CD14-positive monocyte (primary cell): ENCODE data around the gene DEPDC4. TPM values are rescaled to one million over a fixed set of nuclear protein-coding genes. Genes with fewer than 3 reads are reported as not detected.

Experiments used
- DNase-seq, 3 donors: peaks; one replicate each; pipeline ENCODE4 v3.0.0-alpha.2; 2011 to 2022
- H2AFZ ChIP-seq: 2 replicates; pipeline ENCODE4 v1.6.0; 2012; ENCODE audit warnings: mild to moderate bottlenecking, low read depth, low read length, inconsistent platforms; ENCODE audit not compliant: insufficient read depth, poor library complexity, severe bottlenecking
- H3K27ac ChIP-seq, 2 donors: 1 replicate in 1 of 2; 2 replicates in 1 of 2; pipeline ENCODE4 v1.5.1; 2012 to 2013; ENCODE audit warnings: low read length in 2 of 2, control low read depth in 1 of 2, inconsistent platforms in 1 of 2, low read depth in 1 of 2, mild to moderate bottlenecking in 1 of 2
- H3K27me3 ChIP-seq, 2 donors: one replicate each; pipeline versions ENCODE4 v1.6.0 to v1.6.1; 2011 to 2013; ENCODE audit warnings: low read length in 2 of 2; ENCODE audit not compliant: control insufficient read depth in 2 of 2, insufficient read depth in 2 of 2
- H3K36me3 ChIP-seq, 2 donors: replicated peaks in 1 of 2; 1 replicate in 1 of 2; 2 replicates in 1 of 2; pipeline versions ENCODE4 v1.5.1 to v1.6.1; 2012 to 2013; ENCODE audit warnings: low read length in 2 of 2, control low read depth in 1 of 2, inconsistent platforms in 1 of 2, mild to moderate bottlenecking in 1 of 2; ENCODE audit not compliant: insufficient read depth in 2 of 2, control insufficient read depth in 1 of 2
- H3K4me1 ChIP-seq, 2 donors: 1 replicate in 1 of 2; 2 replicates in 1 of 2; pipeline versions ENCODE4 v1.5.1 to v1.6.1; 2012 to 2013; ENCODE audit warnings: low read length in 2 of 2, control low read depth in 1 of 2, inconsistent platforms in 1 of 2, mild to moderate bottlenecking in 1 of 2, moderate library complexity in 1 of 2; ENCODE audit not compliant: insufficient read depth in 2 of 2, control insufficient read depth in 1 of 2
- H3K4me2 ChIP-seq: replicated peaks from 2 replicates; pipeline ENCODE3; 2012; ENCODE audit warnings: low read length, moderate library complexity, mild to moderate bottlenecking; ENCODE audit not compliant: poor library complexity, severe bottlenecking; ENCODE audit errors: extremely low read depth
- H3K4me3 ChIP-seq, 3 experiments: fragments of 200-600 bp in 1 of 3; sonication (generic) in 1 of 3; replicated peaks in 1 of 3; 1 replicate in 2 of 3; 2 replicates in 1 of 3; pipeline ENCODE4 v1.5.1; 2011 to 2013; ENCODE audit warnings: low read length in 3 of 3, mild to moderate bottlenecking in 3 of 3, control low read depth in 2 of 3, low read depth in 2 of 3, inconsistent platforms in 1 of 3, moderate library complexity in 1 of 3
- H3K79me2 ChIP-seq: 2 replicates; pipeline ENCODE4 v1.6.0; 2012; ENCODE audit warnings: mild to moderate bottlenecking, control low read depth, inconsistent platforms, low read length, moderate library complexity; ENCODE audit not compliant: insufficient read depth
- H3K9ac ChIP-seq: 2 replicates; pipeline ENCODE4 v1.6.0; 2017; ENCODE audit warnings: low read length, mild to moderate bottlenecking; ENCODE audit not compliant: insufficient read depth, poor library complexity, severe bottlenecking
- H3K9me3 ChIP-seq, 2 donors: replicated peaks in 1 of 2; 1 replicate in 1 of 2; 2 replicates in 1 of 2; pipeline versions ENCODE4 v1.5.1 to v1.6.1; 2012 to 2013; ENCODE audit warnings: low read length in 2 of 2, control low read depth in 1 of 2; ENCODE audit not compliant: control insufficient read depth in 1 of 2, insufficient read depth in 1 of 2
- H4K20me1 ChIP-seq: 2 replicates; pipeline ENCODE4 v1.6.0; 2012; ENCODE audit warnings: mild to moderate bottlenecking, low read length, control low read depth, moderate library complexity; ENCODE audit not compliant: insufficient read depth
- H3K27ac Mint-ChIP-seq, 7 donors: one replicate each; pipeline ENCODE4 v1.8.0; 2020; ENCODE audit warnings: mild to moderate bottlenecking in 7 of 7, mixed read lengths in 7 of 7, moderate library complexity in 6 of 7, inconsistent platforms in 2 of 7
- H3K27me3 Mint-ChIP-seq, 3 donors: one replicate each; pipeline ENCODE4 v1.8.0; 2021 to 2022; ENCODE audit warnings: low read depth in 3 of 3, mild to moderate bottlenecking in 3 of 3, mixed read lengths in 3 of 3, moderate library complexity in 3 of 3, inconsistent platforms in 1 of 3
- H3K36me3 Mint-ChIP-seq, 2 donors: one replicate each; pipeline ENCODE4 v1.8.0; 2020; ENCODE audit warnings: mixed read lengths in 2 of 2, inconsistent platforms in 1 of 2, mild to moderate bottlenecking in 1 of 2
- H3K4me1 Mint-ChIP-seq: one replicate; pipeline ENCODE4 v1.8.0; 2020; ENCODE audit warnings: mild to moderate bottlenecking, mixed read lengths
- H3K4me3 Mint-ChIP-seq, 2 donors: one replicate each; pipeline ENCODE4 v1.8.0; 2020; ENCODE audit warnings: mild to moderate bottlenecking in 2 of 2, mixed read lengths in 2 of 2, moderate library complexity in 1 of 2
- H3K9me3 Mint-ChIP-seq, 7 donors: one replicate each; pipeline ENCODE4 v1.8.0; 2020 to 2022; ENCODE audit warnings: mixed read lengths in 7 of 7, mild to moderate bottlenecking in 6 of 7, moderate library complexity in 6 of 7, inconsistent platforms in 2 of 7
- CTCF ChIP-seq: fragments of 200-600 bp; IDR thresholded peaks from one replicate; pipeline ENCODE4 v1.8.0; 2022; ENCODE audit warnings: antibody characterized with exemption, mild to moderate bottlenecking
- WGBS: methylation state at CpG from one replicate; pipeline ENCODE4 v1.1.5; 2013; ENCODE audit warnings: missing lambda C conversion rate; ENCODE audit not compliant: insufficient coverage; 5-methylcytosine and 5-hydroxymethylcytosine counted together
- intact Hi-C, 2 donors: fragments of 100-400 bp; cut with micrococcal nuclease; formaldehyde crosslinking; loops; one replicate each; pipeline versions ENCODE4 v1.15.0 to v1.15.1; 2023
- polyA plus RNA-seq, 3 donors: library from polyadenylated mRNA; depleted of rRNA in 1 of 3; unstranded in 2 of 3; stranded (reverse) in 1 of 3; fragments of 300-500 nt in 2 of 3; fragments of >200 nt in 1 of 3; fragmentation: Illumina TruSeq in 2 of 3; gene quantifications; 1 replicate in 2 of 3; 2 replicates in 1 of 3; pipeline ENCODE4 v1.2.3, GENCODE V29; 2012 to 2021

The DEPDC4 gene
- polyA plus RNA-seq, 3 donors: 0.25 TPM; not detected in 2

GRCh38 chr12:100248886-100249285 is 18.0 kb downstream of the DEPDC4 start:
- H3K9ac ChIP-seq: no peak overlapping the region
- intact Hi-C loops: no loop called here
- no peaks in the 10 kb centered on the region for H4K20me1 ChIP-seq
- H3K9me3 ChIP-seq: no peaks in the 10 kb centered on the region
- no peak overlapping the region for H3K27ac ChIP-seq
- DNase-seq: no peak
- Mint-ChIP-seq H3K4me3 (no peak overlapping the region), H3K36me3 (no peaks in the 10 kb centered on the region), H3K4me1 (peaks cover 10% of the 10 kb centered on the region), H3K27ac (no peak overlapping the region), H3K27me3 (peaks cover 0 to 3% (median 0%) of the 10 kb centered on the region in 3 donors), H3K9me3 (no peaks in the 10 kb centered on the region)
- H2AFZ ChIP-seq: no peak overlapping the region
- no peak overlapping the region for H3K4me2 ChIP-seq
- H3K79me2 ChIP-seq: no peaks in the 10 kb centered on the region
- no peaks in the 10 kb centered on the region for H3K36me3 ChIP-seq
- H3K4me1 ChIP-seq: peaks cover 7% of the 10 kb centered on the region in 2 donors
- TF ChIP-seq CTCF: no peak
- H3K27me3 ChIP-seq: no peaks in the 10 kb centered on the region
- H3K4me3 ChIP-seq: no peak overlapping the region

DNA sequence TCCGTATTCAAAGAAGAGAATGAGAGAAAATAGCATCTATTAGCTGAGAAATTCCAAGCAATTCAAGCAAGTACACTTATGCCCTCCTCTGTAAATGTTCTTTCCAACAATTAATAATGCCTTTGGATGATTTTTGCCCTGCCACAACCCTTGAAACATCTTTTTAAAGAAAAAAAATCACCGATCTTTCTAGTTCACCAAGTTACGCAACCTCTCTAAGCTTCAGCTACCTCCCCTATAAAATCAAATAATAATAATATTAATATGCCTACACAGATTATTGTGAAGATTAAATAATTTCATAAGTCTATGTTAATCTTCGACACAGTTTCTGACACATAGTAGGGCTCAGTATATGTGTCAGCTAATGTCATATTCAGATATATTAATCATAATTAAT is 19.1 kb downstream of the DEPDC4 start:
- Histone ChIP-seq H3K27me3 (no peaks in the 10 kb centered on the region), H4K20me1 (no peaks in the 10 kb centered on the region), H3K9ac (no peak overlapping the region), H3K4me3 (no peak overlapping the region), H3K36me3 (no peaks in the 10 kb centered on the region), H3K79me2 (no peaks in the 10 kb centered on the region), H3K4me1 (peaks cover 7% of the 10 kb centered on the region in 2 donors), H2AFZ (no peak overlapping the region), H3K4me2 (no peak overlapping the region), H3K9me3 (no peaks in the 10 kb centered on the region), H3K27ac (no peak overlapping the region)
- Mint-ChIP-seq H3K9me3 (no peaks in the 10 kb centered on the region), H3K27ac (no peak overlapping the region), H3K4me3 (no peak overlapping the region), H3K27me3 (peaks cover 0 to 3% (median 0%) of the 10 kb centered on the region in 3 donors), H3K36me3 (no peaks in the 10 kb centered on the region), H3K4me1 (peaks cover 10% of the 10 kb centered on the region)
- intact Hi-C loops: no loop called here
- no peak for TF ChIP-seq CTCF
- DNase-seq: no peak
- no CpG with 5 or more reads among the region's 4 CpGs for WGBS
